GM12892 (cell line): ENCODE measurements around the gene SLC12A1.
A peak's percentile ranks its signal among the peaks of the same experiment; 100 is the strongest.

Experiments used
- DNase-seq: peaks from one replicate; pipeline ENCODE4 v3.0.0; 2011; ENCODE audit not compliant: insufficient read length
- FAIRE-seq: peaks from 2 replicates; lab custom pipeline; 2011; peaks lifted over from hg19 to GRCh38; lab: Jason Lieb, UNC
- POLR2A ChIP-seq: IDR thresholded peaks from 2 replicates; pipeline ENCODE4 v1.6.1; 2011; ENCODE audit warnings: low read depth, low read length, control low read depth
- POLR2AphosphoS5 ChIP-seq: IDR thresholded peaks from 2 replicates; pipeline ENCODE4 v1.6.1; 2011; ENCODE audit warnings: low read depth, low read length, control low read depth
- TAF1 ChIP-seq: IDR thresholded peaks from 2 replicates; pipeline ENCODE4 v1.6.1; 2011; ENCODE audit warnings: low read depth, mild to moderate bottlenecking, control low read depth, low read length, borderline replicate concordance

Gene SLC12A1

GRCh38 chr15:48244921-48245320 is 38.8 kb downstream of the SLC12A1 start:
- FAIRE-seq (no peak), DNase-seq (no peak)
- no peak for TF ChIP-seq POLR2A
- no peak for TF ChIP-seq POLR2AphosphoS5
- no peak for TF ChIP-seq TAF1

- FAIRE-seq (no peak), DNase-seq (no peak)
- TF ChIP-seq POLR2AphosphoS5 (no peak), TAF1 (no peak), POLR2A (no peak)
Observed at GRCh38 chr15:48248414-48248813, 42.3 kb downstream of the SLC12A1 start.

GRCh38 chr15:48250640-48251076 is 44.6 kb downstream of the SLC12A1 start:
- DNase-seq (no peak), FAIRE-seq (peak; percentile 73)
- TF ChIP-seq POLR2A (no peak), POLR2AphosphoS5 (no peak), TAF1 (no peak)

GRCh38 chr15:48253172-48253571 is 47.1 kb downstream of the SLC12A1 start:
- DNase-seq (no peak), FAIRE-seq (no peak)
- TF ChIP-seq POLR2AphosphoS5 (no peak), POLR2A (no peak), TAF1 (no peak)

DNA sequence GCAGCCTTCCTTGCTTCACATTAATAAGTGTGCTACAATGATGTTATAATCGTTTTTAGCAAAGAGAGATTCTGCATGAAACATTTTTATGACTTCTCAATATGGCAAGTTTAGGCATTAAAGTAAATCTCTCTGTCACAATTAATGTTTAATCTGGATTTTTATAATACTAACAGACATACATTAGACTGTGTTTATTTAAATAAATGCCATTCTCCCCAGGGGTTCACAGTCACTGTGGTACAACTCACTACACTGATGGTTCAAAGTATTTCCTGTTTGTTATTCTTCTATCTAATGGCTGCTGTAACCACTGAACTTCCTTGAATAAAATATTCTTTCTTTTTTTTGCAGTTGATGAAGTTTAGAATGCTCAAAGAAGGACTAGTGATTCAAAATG is 59.0 kb downstream of the SLC12A1 start:
- FAIRE-seq = no peak
- DNase-seq = no peak
- TF ChIP-seq TAF1 (no peak), POLR2A (no peak), POLR2AphosphoS5 (no peak)

DNA sequence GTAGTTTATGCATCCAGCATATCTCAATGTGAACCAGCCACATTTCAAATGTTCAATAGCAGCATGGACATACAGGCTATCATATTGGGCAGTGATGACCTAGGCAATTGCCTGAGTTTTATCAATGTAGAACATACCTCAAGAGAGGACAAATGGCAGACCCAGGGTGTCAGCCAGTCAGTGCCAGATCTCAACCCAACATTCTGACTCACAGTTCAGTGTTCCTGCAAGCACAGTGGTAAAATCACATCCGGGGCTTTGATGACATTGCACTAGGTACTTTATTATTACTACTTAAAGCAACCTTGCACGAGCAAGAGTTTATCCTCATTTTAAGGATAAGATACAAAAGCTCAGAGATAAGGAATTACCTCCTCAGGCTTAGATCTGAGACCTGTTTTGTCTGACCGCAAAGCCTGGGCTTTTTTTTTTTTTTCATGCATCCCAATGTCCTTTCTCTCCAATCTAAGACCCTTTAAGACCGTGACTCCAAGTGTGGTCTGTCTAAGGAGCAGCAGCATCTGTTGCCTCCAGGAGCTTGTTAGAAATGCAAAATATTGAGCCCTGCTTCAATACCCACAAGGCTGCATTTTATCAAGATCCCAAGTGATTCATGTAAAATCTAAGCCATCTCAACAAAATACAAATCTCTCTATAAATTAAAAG is 60.1 kb downstream of the SLC12A1 start:
- DNase-seq (no peak), FAIRE-seq (no peak)
- TF ChIP-seq POLR2A = no peak
- no peak for TF ChIP-seq POLR2AphosphoS5
- no peak for TF ChIP-seq TAF1

GRCh38 chr15:48267766-48268165 is 61.7 kb downstream of the SLC12A1 start:
- DNase-seq (no peak), FAIRE-seq (no peak)
- TF ChIP-seq POLR2AphosphoS5 = no peak
- TF ChIP-seq POLR2A = no peak
- no peak for TF ChIP-seq TAF1

DNA sequence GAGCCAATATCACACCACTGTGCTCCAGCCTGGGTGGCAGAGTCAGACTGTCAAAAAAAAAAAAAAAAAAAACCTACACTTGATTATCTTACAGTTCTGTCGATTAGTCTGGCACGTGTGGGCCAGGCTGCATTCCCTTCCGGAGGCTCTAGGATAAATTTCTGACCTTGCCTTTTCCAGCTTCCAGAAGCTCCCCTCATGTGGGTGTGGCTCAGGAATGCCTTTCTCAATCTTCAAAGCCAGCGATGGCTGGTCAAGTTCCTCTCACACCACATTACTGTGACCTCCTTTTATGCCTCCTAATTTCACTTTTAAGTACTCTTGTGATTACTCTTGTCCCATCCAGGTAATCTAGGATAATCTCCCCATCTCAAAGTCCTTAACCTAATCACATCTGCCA is 66.9 kb downstream of the SLC12A1 start:
- FAIRE-seq = no peak

DNA sequence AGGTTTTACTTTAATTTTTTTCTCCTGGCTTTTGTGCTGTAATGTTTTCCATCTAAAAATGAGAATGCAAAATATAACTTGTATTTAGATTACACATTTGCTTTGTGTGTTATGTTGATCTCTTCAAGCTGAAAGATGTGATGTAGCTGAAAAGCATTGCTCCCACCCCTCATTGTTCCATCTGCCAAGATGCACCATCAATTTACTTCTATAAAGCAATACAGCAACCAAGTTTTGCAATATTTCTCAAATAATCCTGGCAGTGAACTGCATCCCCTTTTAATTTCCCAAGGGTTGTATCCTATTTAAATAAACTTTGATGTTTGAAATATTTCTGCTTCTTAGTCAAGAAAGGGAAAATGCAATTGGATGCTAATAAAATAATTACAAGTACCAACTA is 72.6 kb downstream of the SLC12A1 start:
- FAIRE-seq (no peak), DNase-seq (no peak)
- TF ChIP-seq TAF1 = no peak
- no peak for TF ChIP-seq POLR2AphosphoS5
- TF ChIP-seq POLR2A = no peak

More for the DNA sequence above, 66.9 kb downstream of the SLC12A1 start:
- DNase-seq = no peak
- TF ChIP-seq TAF1 = no peak
- no peak for TF ChIP-seq POLR2A
- TF ChIP-seq POLR2AphosphoS5 = no peak

DNA sequence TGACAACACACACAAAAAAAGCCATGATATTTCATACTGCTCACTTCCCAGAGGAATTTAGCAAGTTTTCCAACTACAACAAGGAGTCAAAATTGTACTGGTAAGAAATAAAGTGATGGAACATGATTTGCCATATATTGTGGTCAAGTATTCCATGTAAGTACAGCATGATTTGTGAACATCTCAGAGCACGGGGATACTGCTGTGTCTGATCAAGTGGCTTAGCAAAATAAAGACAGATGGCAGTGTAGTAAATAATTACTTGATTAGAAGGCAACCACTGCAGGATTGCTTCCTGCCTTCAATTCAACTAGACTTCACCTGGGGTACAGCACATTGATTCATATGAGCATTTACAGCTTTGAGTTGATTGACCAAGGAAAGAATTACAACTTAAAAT is 73.5 kb downstream of the SLC12A1 start:
- DNase-seq (no peak), FAIRE-seq (no peak)
- TF ChIP-seq POLR2AphosphoS5 = no peak
- no peak for TF ChIP-seq POLR2A
- no peak for TF ChIP-seq TAF1

GRCh38 chr15:48281674-48282073 is 75.6 kb downstream of the SLC12A1 start:
- FAIRE-seq (no peak), DNase-seq (no peak)
- no peak for TF ChIP-seq TAF1
- TF ChIP-seq POLR2A = no peak
- TF ChIP-seq POLR2AphosphoS5 = no peak

DNA sequence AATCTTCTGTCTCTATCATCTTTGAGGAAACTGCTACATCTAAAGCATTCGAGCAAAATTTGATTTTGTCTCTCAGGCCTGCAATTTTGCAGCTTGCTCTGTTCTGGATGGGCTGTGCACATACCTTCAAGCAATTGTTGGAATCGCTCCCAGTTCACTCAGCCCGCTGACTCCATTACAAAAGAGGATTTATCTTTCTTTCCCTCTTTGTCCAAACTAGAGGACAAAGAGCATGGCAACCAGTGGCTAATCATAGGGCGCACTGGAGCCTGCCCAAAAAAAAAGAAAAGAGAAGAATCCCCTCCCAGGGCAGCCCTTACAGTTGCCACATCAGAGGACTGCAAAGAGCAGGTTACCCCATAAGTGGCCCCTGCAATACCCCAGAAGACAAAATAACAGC is 76.1 kb downstream of the SLC12A1 start:
- FAIRE-seq = no peak
- no peak for TF ChIP-seq POLR2A
- no peak for TF ChIP-seq TAF1
- no peak for TF ChIP-seq POLR2AphosphoS5
- no peak for DNase-seq
